Body of pancreas (tissue), 4 donors: ENCODE measurements around the gene RBM10. TPM values are rescaled to one million over a fixed set of nuclear protein-coding genes. Genes with fewer than 3 reads are reported as not detected.

Experiments
- ATAC-seq: fragments of 150-250 bp; one replicate; pipeline ENCODE4 v1.9.1; 2016
- DNase-seq, 4 donors: peaks; one replicate each; pipeline ENCODE4 v3.0.0-alpha.2; 2019
- H3K27ac ChIP-seq, 4 donors: fragments of 200-600 bp; sonication (generic); 1 replicate in 3 of 4; 2 replicates in 1 of 4; pipeline versions ENCODE4 v1.5.1 to v1.6.1; 2016 to 2019; ENCODE audit warnings: mild to moderate bottlenecking in 1 of 4, mixed read lengths in 1 of 4, moderate library complexity in 1 of 4
- H3K27me3 ChIP-seq, 2 donors: fragments of 200-600 bp; sonication (generic); one replicate each; pipeline ENCODE4 v1.6.0; 2016; ENCODE audit warnings: mild to moderate bottlenecking in 1 of 2
- H3K36me3 ChIP-seq, 2 donors: fragments of 200-600 bp; sonication (generic); replicated peaks in 1 of 2; 2 replicates each; pipeline ENCODE4 v1.5.1; 2016; ENCODE audit warnings: low read depth in 2 of 2; ENCODE audit not compliant: insufficient read depth in 1 of 2
- H3K4me1 ChIP-seq: fragments of 200-600 bp; sonication (generic); one replicate; pipeline ENCODE4 v1.6.0; 2016
- H3K4me3 ChIP-seq, 2 donors: fragments of 200-600 bp; sonication (generic); 1 replicate in 1 of 2; 2 replicates in 1 of 2; pipeline ENCODE4 v1.5.1; 2016 to 2019
- H3K9me3 ChIP-seq, 3 donors: fragments of 200-600 bp; sonication (generic); 1 replicate in 2 of 3; 2 replicates in 1 of 3; pipeline ENCODE4 v1.5.1; 2016
- POLR2A ChIP-seq, 3 donors: fragments of 450-650 bp; IDR thresholded peaks; one replicate each; pipeline ENCODE4 v1.6.1; 2016; ENCODE audit warnings: antibody characterized with exemption in 3 of 3, mild to moderate bottlenecking in 2 of 3
- WGBS, 2 donors: methylation state at CpG; one replicate each; pipeline ENCODE4 v1.1.5; 2017; 5-methylcytosine and 5-hydroxymethylcytosine counted together
- intact Hi-C: fragments of 100-400 bp; cut with DNase I; formaldehyde crosslinking; loops from one replicate; pipeline ENCODE4 v1.15.1; 2023
- total RNA-seq, 2 donors: library from RNA; depleted of rRNA; stranded (reverse); fragments of >200 nt; gene quantifications; one replicate each; pipeline ENCODE4 v1.1.0, GENCODE V29; 2016
- TF ChIP-seq, protein P1 (sequence below), 7 experiments: fragments of 450-650 bp in 4 of 7; fragments of 200-600 bp in 3 of 7; sonication (generic) in 3 of 7; IDR thresholded peaks; one replicate each; pipeline ENCODE4 v1.5.1; 2016 to 2019; ENCODE audit warnings: antibody characterized with exemption in 7 of 7

The RBM10 gene
- total RNA-seq, 2 donors from 2014 or later = 16.1 to 29.0 TPM

- Histone ChIP-seq H3K4me1 (no peaks in the 10 kb centered on the region), H3K36me3 (peaks cover 0 to 7% of the 10 kb centered on the region in 2 donors), H3K4me3 (no peak overlapping the region), H3K27ac (no peak overlapping the region), H3K27me3 (no peaks in the 10 kb centered on the region), H3K9me3 (no peaks in the 10 kb centered on the region)
- intact Hi-C loops = no loop called here
- 90 to 91% methylated on average over 12 to 15 of the region's 18 CpGs for WGBS, 2 donors
- no peak for ATAC-seq
- TF ChIP-seq POLR2A (IDR thresholded peaks at IDR 0.05) = no peak
- TF ChIP-seq, protein P1, sequence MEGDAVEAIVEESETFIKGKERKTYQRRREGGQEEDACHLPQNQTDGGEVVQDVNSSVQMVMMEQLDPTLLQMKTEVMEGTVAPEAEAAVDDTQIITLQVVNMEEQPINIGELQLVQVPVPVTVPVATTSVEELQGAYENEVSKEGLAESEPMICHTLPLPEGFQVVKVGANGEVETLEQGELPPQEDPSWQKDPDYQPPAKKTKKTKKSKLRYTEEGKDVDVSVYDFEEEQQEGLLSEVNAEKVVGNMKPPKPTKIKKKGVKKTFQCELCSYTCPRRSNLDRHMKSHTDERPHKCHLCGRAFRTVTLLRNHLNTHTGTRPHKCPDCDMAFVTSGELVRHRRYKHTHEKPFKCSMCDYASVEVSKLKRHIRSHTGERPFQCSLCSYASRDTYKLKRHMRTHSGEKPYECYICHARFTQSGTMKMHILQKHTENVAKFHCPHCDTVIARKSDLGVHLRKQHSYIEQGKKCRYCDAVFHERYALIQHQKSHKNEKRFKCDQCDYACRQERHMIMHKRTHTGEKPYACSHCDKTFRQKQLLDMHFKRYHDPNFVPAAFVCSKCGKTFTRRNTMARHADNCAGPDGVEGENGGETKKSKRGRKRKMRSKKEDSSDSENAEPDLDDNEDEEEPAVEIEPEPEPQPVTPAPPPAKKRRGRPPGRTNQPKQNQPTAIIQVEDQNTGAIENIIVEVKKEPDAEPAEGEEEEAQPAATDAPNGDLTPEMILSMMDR (IDR thresholded peaks at IDR 0.05) = no peak
- DNase-seq = peak in 1 of 4 donors; percentile 3
Measured at GRCh38 chrX:47172971-47173792, 28.2 kb downstream of the RBM10 start.

DNA sequence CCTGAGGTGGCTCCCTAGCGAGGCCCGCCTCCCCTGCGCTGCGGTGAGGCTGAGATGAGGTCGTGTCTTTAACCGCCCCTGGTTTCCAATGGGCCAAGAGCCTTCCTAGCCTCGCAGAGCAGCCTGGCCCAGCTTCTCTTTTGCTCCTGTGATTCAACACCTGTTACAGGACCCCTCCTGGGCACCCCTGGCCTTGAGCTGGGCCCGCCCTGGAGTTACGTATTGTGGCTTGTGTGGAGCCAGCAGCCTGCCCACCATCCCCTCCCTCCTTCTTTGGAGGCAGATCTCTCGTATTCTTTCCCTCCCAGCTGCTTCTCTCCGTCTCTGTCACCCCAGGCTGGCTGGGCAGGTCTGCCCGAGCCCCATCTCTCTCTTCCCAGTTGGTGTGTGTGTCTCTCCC, 29.4 kb downstream of the RBM10 start:
- Histone ChIP-seq H3K4me3 (no peak overlapping the region), H3K27ac (no peak overlapping the region), H3K27me3 (no peaks in the 10 kb centered on the region), H3K9me3 (no peaks in the 10 kb centered on the region), H3K4me1 (no peaks in the 10 kb centered on the region), H3K36me3 (peaks cover 0 to 6% of the 10 kb centered on the region in 2 donors)
- TF ChIP-seq, protein P1 (IDR thresholded peaks at IDR 0.05) = no peak
- TF ChIP-seq POLR2A (IDR thresholded peaks at IDR 0.05) = no peak
- DNase-seq (no peak), ATAC-seq (no peak)
- WGBS, 2 donors = 90 to 91% methylated on average over 5 to 12 of the region's 12 CpGs
- intact Hi-C loops = no loop called here

DNA sequence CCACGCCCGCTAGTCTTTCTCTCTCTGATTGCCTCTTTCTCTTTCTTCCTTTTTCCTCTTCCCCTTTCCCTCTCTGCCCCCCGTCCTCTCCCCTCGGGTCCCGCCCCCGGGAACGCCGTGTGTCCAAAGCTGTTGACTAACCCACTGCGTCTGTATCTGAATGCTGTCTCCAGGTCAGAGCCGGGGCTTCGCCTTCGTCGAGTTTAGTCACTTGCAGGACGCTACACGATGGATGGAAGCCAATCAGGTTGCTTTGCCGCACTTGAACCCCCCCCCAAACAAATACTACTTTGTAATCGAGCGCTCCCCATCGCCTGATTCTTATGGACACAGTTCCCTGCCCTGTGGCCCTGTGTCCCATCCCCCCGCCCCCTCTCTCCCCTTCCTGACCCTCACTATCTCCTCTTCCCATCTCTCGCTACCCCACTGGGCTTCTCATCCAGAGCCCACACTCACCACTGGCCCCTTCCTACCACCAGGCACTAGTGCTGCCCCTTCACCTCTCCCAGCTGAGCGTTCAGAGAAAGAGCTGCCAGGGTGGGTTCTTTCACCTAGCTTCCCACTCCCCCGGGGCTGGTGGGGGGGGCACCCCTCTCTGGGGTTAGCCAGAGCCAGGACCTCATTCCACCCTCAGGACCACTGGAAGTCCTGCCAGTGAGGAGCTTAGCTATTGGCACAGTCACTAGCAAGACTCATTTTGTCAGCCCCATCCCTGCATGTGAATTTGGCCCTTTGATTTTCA, 30.0 kb downstream of the RBM10 start:
- no peaks in the 10 kb centered on the region for H3K9me3 ChIP-seq
- ATAC-seq = no peak
- intact Hi-C loops = no loop called here
- no peak overlapping the region for H3K27ac ChIP-seq
- no peaks in the 10 kb centered on the region for H3K4me1 ChIP-seq
- 89 to 90% methylated on average over 2 to 20 of the region's 23 CpGs for WGBS, 2 donors
- peak in 1 of 4 donors; percentile 5 for DNase-seq
- H3K27me3 ChIP-seq = no peaks in the 10 kb centered on the region
- H3K36me3 ChIP-seq = peaks cover 0 to 5% of the 10 kb centered on the region in 2 donors
- H3K4me3 ChIP-seq = no peak overlapping the region
- TF ChIP-seq, protein P1 (IDR thresholded peaks at IDR 0.05) = no peak

DNA sequence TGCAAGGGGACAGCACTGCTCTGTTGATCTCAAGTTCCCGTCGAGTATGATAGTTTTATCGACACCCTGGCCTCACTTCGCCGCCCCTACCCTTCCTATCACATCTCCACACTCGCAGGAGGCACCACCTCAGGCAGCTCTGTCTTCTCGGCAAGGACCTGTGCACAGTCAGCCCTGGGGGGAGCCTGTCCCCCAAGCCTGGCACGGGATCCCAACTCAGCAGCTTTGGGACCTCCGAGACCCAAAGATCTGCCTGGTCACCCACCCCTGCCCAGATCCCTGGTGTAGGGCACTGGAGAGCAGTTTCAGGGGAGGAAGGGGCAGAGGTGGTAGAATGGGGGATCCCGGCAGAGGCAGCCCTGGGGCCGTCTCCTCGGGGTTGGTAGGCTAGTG, 30.6 kb downstream of the RBM10 start:
- DNase-seq = no peak
- WGBS, 2 donors = 75 to 100% methylated on average over 5 of the region's 12 CpGs
- peaks cover 0 to 5% of the 10 kb centered on the region in 2 donors for H3K36me3 ChIP-seq

More for the DNA sequence above, 30.6 kb downstream of the RBM10 start:
- no peaks in the 10 kb centered on the region for H3K27me3 ChIP-seq
- H3K4me3 ChIP-seq = no peak overlapping the region
- H3K9me3 ChIP-seq = no peaks in the 10 kb centered on the region
- intact Hi-C loops = no loop called here
- no peak for ATAC-seq
- no peak for TF ChIP-seq POLR2A (IDR thresholded peaks at IDR 0.05)
- TF ChIP-seq, protein P1 (IDR thresholded peaks at IDR 0.05) = no peak
- H3K27ac ChIP-seq = no peak overlapping the region
- no peaks in the 10 kb centered on the region for H3K4me1 ChIP-seq
